Breast epithelium (tissue), 3 donors: ENCODE measurements around the gene SDK2.

Experiments used
- POLR2A ChIP-seq: fragments of 450-650 bp; IDR thresholded peaks from one replicate; pipeline ENCODE4 v1.6.1; 2016; ENCODE audit warnings: antibody characterized with exemption, mild to moderate bottlenecking, moderate library complexity
- POLR2AphosphoS5 ChIP-seq, 3 donors: sonication (generic); formaldehyde crosslinking; IDR thresholded peaks; one replicate each; pipeline ENCODE4 v1.6.1; 2017; ENCODE audit warnings: antibody characterized with exemption in 3 of 3
- TF ChIP-seq, protein P1 (sequence below), 3 donors: fragments of 450-650 bp; IDR thresholded peaks; one replicate each; pipeline ENCODE4 v1.5.1; 2016 to 2017; ENCODE audit warnings: antibody characterized with exemption in 3 of 3, mild to moderate bottlenecking in 3 of 3, moderate library complexity in 3 of 3

DNA sequence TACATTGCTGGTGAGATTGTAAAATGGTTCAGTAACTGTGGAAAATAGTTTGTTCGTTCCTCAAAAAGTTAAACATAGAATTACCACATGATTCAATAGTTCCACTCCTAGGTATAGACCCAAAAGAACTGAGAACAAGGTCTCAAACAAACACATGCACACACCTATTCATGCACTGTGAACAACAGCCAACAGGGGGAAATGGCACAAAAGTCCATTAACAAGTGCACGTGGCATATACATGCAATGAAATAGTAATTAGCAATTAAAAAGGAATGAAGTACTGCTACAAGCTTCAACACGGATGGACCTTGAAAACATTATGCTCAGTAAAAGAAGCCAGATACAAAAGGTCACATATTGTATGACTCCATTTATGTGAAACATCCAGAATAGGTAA lies 23.8 kb downstream of the SDK2 start:
- TF ChIP-seq, protein P1, sequence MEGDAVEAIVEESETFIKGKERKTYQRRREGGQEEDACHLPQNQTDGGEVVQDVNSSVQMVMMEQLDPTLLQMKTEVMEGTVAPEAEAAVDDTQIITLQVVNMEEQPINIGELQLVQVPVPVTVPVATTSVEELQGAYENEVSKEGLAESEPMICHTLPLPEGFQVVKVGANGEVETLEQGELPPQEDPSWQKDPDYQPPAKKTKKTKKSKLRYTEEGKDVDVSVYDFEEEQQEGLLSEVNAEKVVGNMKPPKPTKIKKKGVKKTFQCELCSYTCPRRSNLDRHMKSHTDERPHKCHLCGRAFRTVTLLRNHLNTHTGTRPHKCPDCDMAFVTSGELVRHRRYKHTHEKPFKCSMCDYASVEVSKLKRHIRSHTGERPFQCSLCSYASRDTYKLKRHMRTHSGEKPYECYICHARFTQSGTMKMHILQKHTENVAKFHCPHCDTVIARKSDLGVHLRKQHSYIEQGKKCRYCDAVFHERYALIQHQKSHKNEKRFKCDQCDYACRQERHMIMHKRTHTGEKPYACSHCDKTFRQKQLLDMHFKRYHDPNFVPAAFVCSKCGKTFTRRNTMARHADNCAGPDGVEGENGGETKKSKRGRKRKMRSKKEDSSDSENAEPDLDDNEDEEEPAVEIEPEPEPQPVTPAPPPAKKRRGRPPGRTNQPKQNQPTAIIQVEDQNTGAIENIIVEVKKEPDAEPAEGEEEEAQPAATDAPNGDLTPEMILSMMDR (IDR thresholded peaks at IDR 0.05) = no peak
- no peak for TF ChIP-seq POLR2A
- no peak for TF ChIP-seq POLR2AphosphoS5 (IDR thresholded peaks at IDR 0.05)
